Fibroblast of pulmonary artery (primary cell): ENCODE measurements around the gene PRTN3.
A peak's percentile ranks its signal among the peaks of the same experiment; 100 is the strongest.

Experiments
- DNase-seq: peaks from one replicate; pipeline ENCODE4 v3.0.0-alpha.2; 2010; ENCODE audit warnings: low read depth
- H3K4me3 ChIP-seq: replicated peaks from 2 replicates; pipeline ENCODE4 v1.5.1; 2011; ENCODE audit warnings: low read depth, mild to moderate bottlenecking, control low read depth, low read length, moderate library complexity
- TF ChIP-seq, protein P1 (sequence below): IDR thresholded peaks from 2 replicates; pipeline ENCODE4 v1.5.1; 2011; ENCODE audit warnings: mild to moderate bottlenecking, control low read depth, low read length, inconsistent platforms; ENCODE audit errors: missing control alignments

PRTN3 gene

DNA sequence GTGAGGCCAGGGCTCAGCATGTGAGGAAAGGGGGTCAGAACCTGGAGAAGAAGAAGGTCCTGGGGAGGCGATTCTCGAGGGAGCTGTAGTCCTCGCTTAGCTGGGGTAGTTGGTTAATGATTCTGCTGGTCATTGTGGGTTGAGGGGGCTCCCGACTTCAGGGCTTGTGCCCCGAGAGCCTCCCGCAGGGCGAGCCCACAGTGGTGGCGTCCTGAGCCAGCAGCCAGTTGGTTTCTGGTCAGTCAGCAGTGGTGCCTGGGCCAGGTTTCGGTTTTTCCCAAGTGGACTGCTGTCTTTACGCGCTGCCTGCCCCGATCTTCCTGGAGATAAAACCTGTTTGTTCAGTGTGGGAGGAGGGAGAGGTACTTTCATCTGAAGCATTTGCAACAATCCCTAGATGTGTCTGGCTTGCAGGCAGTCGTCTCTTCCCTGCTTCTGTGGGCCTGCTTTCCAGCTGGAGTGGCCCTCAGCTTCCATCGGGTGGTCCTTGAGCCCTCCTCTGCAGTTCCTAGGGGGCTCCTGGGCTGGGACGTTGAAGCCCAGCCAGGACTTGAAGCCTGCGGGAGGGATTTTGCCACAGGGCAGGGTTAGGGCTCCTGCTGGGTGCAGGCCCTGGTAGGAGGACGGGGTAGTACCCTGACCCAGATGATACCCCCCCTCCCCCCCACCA is 40.3 kb upstream of the PRTN3 start:
- DNase-seq, result no peak
- H3K4me3 ChIP-seq, result peak overlapping the region; percentile 92
- TF ChIP-seq, protein P1, sequence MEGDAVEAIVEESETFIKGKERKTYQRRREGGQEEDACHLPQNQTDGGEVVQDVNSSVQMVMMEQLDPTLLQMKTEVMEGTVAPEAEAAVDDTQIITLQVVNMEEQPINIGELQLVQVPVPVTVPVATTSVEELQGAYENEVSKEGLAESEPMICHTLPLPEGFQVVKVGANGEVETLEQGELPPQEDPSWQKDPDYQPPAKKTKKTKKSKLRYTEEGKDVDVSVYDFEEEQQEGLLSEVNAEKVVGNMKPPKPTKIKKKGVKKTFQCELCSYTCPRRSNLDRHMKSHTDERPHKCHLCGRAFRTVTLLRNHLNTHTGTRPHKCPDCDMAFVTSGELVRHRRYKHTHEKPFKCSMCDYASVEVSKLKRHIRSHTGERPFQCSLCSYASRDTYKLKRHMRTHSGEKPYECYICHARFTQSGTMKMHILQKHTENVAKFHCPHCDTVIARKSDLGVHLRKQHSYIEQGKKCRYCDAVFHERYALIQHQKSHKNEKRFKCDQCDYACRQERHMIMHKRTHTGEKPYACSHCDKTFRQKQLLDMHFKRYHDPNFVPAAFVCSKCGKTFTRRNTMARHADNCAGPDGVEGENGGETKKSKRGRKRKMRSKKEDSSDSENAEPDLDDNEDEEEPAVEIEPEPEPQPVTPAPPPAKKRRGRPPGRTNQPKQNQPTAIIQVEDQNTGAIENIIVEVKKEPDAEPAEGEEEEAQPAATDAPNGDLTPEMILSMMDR, result no peak

DNA sequence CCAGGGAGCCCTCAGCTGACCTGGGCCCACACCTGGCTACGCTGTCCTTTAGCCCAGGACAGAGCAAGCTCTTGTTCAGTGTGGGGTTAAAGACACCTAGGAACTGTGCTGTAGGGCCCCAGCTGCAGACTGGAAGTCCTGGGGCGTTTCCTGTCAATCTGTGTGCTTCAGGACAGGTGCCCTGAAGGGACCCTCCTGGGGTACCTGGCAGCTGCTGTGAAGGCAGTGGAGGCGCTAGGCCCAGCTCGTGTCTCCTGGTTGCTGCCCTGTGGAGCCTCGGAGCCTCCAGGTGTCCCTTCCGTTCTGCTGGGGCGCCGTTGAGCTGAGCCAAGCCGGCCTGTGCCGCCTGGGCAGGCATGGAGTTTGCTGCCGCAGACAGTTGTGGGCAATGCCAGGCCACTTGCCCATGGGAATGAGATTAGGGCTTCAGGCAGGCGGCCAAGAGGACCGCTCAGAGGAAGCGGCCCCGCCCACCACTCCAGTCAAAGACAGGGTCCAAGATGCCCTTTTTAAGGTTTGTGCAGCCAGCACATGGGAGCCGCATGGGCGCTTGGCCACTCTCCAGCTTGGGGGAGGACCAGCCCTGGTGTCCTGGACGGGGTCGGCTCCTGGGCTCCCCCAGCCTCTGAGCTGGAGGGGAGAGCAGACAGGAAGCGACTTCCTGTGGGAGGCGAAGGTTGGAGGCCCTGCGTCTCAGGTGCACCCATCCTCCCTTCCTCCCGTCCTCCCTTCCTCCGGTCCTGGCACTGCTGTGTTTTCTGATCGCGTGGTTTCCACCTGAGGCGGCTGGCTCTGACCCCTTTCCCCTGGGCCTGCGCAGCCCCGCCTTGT is 39.6 kb upstream of the PRTN3 start:
- DNase-seq, result peak; percentile 66
- TF ChIP-seq, protein P1, result no peak
- H3K4me3 ChIP-seq, result peak overlapping the region; percentile 92

DNA sequence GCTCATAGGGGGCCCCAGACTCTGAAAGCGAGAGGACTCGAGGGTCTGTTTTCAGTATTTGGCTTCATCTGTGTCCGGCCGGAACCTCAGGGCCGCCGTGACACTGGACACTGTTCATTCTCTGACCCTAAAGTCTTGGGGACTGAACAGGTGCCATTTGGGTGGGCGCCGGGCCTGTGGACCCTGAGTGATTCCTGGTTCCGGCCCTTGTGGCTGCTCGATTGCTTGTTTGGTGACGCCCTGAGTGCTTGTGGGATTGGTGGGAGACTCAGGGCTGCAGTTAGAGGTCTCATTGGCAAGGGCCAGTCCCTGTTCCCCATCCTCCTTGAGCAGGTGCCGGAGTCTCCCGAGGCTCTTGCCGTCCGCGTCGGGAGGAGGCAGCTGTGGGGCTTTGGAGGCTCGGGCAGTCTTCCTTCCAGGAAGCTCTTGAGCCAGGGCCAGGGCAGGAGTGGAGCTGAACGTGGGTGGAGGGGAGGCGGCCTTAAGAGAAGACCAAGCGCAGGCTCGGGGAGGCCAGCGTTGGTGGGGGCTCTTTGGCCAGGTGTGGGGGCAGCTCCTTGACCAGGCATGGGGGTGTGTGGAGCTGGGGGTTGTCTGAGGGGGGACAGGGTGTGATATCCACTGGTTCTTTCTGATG is 38.8 kb upstream of the PRTN3 start:
- DNase-seq, result peak; percentile 69
- peak overlapping the region; percentile 92 for H3K4me3 ChIP-seq
- TF ChIP-seq, protein P1, result no peak

DNA sequence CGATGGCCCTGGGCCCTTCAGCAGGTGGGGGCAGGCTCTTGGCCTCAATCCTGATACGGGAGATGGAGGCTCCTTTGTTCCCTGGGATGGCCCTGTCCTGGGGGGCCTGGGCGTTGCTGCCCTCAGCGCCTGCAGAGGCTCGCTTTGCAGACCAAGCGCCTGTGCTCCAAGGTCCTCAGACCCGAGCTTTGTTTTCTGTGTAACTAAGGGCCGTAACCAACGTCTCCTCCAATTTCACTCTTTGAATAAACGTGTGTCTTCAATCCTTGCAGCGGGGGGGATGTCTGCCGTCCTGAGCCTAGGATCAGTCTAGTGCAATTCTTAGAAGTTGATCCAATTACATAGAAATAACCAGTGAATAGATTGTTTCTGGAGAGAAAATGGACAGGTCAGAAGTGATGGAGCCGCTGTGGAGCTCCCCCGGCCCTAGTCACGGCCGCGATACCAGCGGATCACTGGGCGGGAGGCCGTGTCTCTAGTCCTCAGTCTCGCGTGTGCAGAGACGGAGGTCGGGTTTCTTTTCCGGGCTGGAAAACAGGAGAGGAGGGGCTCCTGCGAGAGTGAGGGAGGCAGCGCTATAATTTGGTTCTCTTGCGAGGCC is 38.2 kb upstream of the PRTN3 start:
- H3K4me3 ChIP-seq, result peak overlapping the region; percentile 92
- DNase-seq, result no peak
- TF ChIP-seq, protein P1, result no peak

DNA sequence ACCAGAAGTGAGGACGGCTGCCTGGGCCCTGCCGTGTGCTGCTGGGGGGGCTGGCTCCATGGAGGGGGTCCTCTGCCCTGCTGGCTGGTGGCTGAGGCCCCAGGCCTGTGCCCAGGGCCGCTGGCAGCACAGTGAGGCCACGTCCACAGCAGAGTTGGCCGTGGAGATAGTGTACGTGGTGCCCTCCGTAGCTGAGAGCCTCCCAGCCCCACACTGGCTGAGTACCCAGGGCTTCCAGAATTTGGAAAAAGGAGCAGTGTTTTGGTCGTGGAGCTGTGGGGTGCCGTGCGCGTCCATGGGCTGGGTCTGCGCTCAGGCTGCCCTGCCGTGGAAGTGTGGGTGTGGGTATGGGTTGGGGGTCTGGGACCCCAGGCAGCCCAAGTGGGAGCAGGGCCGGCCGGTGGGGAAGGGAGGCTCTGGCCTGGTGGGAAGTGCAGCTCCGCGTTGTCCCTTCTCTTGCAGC is 37.7 kb upstream of the PRTN3 start:
- TF ChIP-seq, protein P1, result no peak
- no peak for DNase-seq
- no peak overlapping the region for H3K4me3 ChIP-seq

DNA sequence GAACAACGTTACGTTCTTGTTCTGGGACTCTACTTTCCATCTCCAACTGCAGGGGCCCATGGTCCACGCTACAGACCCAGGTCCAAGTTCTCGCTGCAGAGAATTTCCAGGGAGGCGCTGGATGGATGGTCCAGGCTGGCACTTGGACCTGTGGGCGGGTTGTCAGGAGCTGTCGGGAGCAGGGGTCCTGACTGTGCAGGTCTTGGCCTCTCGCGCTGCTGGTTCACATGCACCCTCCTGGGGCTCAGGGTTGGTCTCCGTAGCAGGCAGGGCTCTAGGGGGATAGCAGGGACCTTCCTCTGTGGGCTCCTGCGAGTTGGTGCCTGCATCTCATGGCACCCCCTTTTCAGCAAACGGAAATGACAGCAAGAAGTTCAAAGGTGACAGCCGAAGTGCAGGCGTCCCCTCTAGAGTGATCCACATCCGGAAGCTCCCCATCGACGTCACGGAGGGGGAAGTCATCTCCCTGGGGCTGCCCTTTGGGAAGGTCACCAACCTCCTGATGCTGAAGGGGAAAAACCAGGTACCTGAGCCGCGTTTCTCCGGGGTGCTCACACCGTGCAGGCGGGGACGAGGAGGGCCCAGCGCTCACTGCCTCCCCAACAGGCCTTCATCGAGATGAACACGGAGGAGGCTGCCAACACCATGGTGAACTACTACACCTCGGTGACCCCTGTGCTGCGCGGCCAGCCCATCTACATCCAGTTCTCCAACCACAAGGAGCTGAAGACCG is 36.9 kb upstream of the PRTN3 start:
- no peak for DNase-seq
- H3K4me3 ChIP-seq, result no peak overlapping the region
- TF ChIP-seq, protein P1, result no peak
